Liver (tissue), 3 donors: ENCODE results near the gene ASXL1.

Source experiments
- EGR1 ChIP-seq, 2 donors: IDR thresholded peaks; 2 replicates each; pipeline ENCODE4 v1.6.1; 2016 to 2018; ENCODE audit warnings: antibody characterized with exemption in 2 of 2, low read depth in 2 of 2
- HNF4G ChIP-seq: IDR thresholded peaks from 2 replicates; pipeline ENCODE4 v1.6.1; 2016; ENCODE audit warnings: antibody characterized with exemption
- JUND ChIP-seq, 2 donors: IDR thresholded peaks; 2 replicates each; pipeline ENCODE4 v1.6.1; 2016; ENCODE audit warnings: antibody characterized with exemption in 2 of 2
- MAX ChIP-seq: IDR thresholded peaks from 2 replicates; pipeline ENCODE4 v1.6.1; 2016; ENCODE audit warnings: antibody characterized with exemption
- NR2F2 ChIP-seq: IDR thresholded peaks from 2 replicates; pipeline ENCODE4 v1.6.1; 2016; ENCODE audit warnings: antibody characterized with exemption
- RAD21 ChIP-seq, 2 donors: IDR thresholded peaks; 2 replicates each; pipeline ENCODE4 v1.6.1; 2016; ENCODE audit warnings: antibody characterized with exemption in 2 of 2, mild to moderate bottlenecking in 2 of 2
- SP1 ChIP-seq: IDR thresholded peaks from 2 replicates; pipeline ENCODE4 v1.6.1; 2018; ENCODE audit warnings: antibody characterized with exemption, mild to moderate bottlenecking
- YY1 ChIP-seq: IDR thresholded peaks from 2 replicates; pipeline ENCODE4 v1.6.1; 2016; ENCODE audit warnings: antibody characterized with exemption, mild to moderate bottlenecking
- TF ChIP-seq, protein P1 (sequence below): fragments of 150-350 bp; IDR thresholded peaks from 2 replicates; pipeline ENCODE4 v1.5.1; 2017; ENCODE audit warnings: improper control_type of control experiment, low read depth, low read length; ENCODE audit not compliant: missing input control
- TF ChIP-seq, protein P2 (sequence below): IDR thresholded peaks from 2 replicates; pipeline ENCODE4 v1.6.1; 2016; ENCODE audit warnings: antibody characterized with exemption
- donor health status: healthy.
- donor health status: healthy.

DNA sequence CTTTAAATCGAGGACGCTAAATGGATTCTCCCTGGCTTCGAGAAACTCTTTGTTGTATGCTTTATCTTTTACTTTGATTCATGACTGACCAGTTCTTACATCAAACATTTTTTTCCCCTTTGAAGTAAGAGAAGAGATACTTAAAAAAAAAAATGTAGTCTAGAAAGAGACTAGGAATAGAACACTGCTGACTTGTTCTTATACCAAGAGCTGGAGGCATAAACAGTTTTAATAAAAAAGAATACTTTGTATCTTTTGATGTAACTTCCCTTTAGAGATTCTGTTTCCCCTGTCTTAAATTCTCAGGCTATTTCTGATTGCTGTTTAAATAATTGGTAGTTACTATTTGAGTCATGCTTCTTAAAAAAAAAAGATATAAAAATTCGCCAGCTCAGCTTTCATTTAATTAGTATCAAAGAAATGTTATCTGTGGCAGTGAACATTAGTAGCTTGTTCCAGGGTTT lies 4.8 kb downstream of the ASXL1 start:
- TF ChIP-seq YY1 (no peak), RAD21 (IDR thresholded peaks at IDR 0.05) (no peak), MAX (no peak), JUND (IDR thresholded peaks at IDR 0.05) (no peak), EGR1 (IDR thresholded peaks at IDR 0.05; ENCODE audit: low read depth in 2 of 2) (no peak), HNF4G (no peak), NR2F2 (no peak), SP1 (no peak)
- TF ChIP-seq, protein P1, sequence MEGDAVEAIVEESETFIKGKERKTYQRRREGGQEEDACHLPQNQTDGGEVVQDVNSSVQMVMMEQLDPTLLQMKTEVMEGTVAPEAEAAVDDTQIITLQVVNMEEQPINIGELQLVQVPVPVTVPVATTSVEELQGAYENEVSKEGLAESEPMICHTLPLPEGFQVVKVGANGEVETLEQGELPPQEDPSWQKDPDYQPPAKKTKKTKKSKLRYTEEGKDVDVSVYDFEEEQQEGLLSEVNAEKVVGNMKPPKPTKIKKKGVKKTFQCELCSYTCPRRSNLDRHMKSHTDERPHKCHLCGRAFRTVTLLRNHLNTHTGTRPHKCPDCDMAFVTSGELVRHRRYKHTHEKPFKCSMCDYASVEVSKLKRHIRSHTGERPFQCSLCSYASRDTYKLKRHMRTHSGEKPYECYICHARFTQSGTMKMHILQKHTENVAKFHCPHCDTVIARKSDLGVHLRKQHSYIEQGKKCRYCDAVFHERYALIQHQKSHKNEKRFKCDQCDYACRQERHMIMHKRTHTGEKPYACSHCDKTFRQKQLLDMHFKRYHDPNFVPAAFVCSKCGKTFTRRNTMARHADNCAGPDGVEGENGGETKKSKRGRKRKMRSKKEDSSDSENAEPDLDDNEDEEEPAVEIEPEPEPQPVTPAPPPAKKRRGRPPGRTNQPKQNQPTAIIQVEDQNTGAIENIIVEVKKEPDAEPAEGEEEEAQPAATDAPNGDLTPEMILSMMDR, result no peak
- TF ChIP-seq, protein P2, sequence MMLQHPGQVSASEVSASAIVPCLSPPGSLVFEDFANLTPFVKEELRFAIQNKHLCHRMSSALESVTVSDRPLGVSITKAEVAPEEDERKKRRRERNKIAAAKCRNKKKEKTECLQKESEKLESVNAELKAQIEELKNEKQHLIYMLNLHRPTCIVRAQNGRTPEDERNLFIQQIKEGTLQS, result no peak
